KOPT-K1 (cell line): ENCODE measurements around the gene DOCK1.

Experiments
- H3K27ac ChIP-seq: fragments of 200-600 bp; sonication (generic); 2 replicates; pipeline ENCODE4 v1.5.1; 2016; ENCODE audit warnings: antibody characterized with exemption, mild to moderate bottlenecking, low read depth, low read length; ENCODE audit not compliant: poor library complexity, severe bottlenecking
- H3K36me3 ChIP-seq: fragments of 200-600 bp; sonication (generic); 2 replicates; pipeline ENCODE4 v1.5.1; 2017; ENCODE audit warnings: antibody characterized with exemption, mild to moderate bottlenecking, low read length, moderate library complexity; ENCODE audit not compliant: insufficient read depth
- H3K9me3 ChIP-seq: fragments of 200-600 bp; sonication (generic); 2 replicates; pipeline ENCODE4 v1.5.1; 2017; ENCODE audit warnings: antibody characterized with exemption, low read length, mild to moderate bottlenecking; ENCODE audit not compliant: insufficient read depth, poor library complexity, severe bottlenecking

DOCK1 gene

DNA sequence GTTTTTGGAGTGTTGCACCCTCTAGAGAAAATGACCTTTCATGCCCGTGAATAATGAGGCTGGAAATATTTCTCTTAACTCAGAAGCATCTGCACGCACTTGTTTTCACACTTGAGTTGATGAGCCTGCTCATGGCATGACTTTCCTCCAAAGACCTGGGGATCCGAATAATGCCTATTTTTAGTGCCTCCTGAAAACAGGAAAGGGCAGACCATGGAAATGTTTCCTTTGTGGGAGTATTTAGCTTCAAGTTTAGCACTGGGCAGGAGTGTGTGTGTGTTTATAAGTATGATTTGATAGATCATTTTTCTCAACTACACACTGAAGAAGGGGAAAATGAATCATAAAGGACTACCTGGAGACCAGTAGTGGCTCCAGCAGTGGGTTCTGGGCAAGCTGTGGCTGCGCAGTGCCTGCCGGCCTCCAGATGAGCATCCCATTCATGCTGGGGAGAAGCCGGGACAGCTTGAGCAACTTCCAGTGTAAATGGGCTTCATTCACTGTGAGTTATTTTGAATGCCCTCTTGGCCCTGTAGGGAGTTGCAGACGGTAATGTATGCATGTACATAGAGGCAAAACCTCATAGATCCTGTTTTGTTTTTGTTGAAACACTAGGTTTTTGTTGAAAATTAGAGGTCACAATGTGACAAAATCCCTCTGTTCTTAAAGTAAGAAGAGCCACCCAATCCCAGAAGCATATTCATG, 408.9 kb downstream of the DOCK1 start:
- Histone ChIP-seq H3K36me3 (no peaks in the 10 kb centered on the region), H3K27ac (no peak overlapping the region), H3K9me3 (no peaks in the 10 kb centered on the region)

DNA sequence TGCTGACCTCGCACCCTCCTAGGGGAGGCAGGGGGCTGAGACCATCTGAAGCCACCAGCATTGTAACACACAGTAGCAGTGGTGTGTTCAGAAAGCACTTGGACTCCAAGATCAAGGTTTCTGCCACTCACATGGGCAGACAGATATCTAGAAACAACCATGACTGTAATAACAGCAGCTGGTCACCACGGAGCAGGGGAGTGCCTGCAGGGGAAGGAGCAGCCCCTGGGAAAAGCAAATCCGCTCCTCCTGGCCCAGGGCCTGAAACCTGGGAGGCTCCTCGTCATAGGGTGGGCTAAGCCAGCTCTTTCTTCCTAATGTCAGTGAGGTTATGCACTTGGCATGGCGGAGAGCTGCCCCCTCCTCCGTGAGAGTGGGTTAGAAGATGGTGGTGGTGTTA, 409.6 kb downstream of the DOCK1 start:
- Histone ChIP-seq H3K27ac (no peak overlapping the region), H3K9me3 (no peaks in the 10 kb centered on the region), H3K36me3 (no peaks in the 10 kb centered on the region)

DNA sequence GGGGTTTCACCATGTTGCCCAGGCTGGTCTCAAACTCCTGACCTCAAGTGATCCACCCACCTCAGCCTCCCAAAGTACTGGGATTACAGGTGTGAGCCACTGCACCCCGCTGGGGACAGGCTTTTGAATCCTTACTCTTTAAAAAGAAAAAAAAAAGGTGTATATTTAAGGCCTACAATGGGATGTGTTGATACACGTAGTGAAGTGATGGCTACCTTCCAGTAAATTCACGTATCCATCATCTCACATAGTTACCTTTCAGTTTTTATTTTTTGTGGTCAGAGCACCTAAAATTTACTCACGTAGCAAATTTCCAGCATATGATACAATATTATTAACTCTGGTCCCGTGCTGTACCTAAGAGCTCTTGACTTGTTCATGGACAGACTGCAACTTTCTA, 410.7 kb downstream of the DOCK1 start:
- Histone ChIP-seq H3K27ac (no peak overlapping the region), H3K9me3 (no peaks in the 10 kb centered on the region), H3K36me3 (no peaks in the 10 kb centered on the region)

DNA sequence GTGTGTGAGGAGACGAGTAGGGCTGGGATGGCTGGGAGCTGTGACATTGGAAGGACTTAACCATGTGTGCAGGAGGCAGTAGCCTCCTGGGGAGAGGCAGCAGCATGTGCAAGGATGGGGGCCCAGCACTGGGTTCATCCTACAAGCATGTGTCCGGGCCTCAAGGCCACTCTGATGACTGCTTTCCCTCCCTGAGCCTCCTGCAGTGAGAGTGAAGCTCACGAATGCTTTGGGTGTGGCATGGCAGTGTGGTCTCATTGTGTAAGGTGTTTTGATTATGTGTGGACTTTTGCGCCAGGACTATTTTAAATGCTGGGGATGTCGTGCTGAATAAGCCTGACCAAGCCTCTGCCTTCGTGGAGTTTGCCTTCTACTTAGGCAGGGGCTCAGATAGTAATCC, 413.2 kb downstream of the DOCK1 start:
- H3K36me3 ChIP-seq, result no peaks in the 10 kb centered on the region
- H3K9me3 ChIP-seq, result no peaks in the 10 kb centered on the region
- H3K27ac ChIP-seq, result no peak overlapping the region

DNA sequence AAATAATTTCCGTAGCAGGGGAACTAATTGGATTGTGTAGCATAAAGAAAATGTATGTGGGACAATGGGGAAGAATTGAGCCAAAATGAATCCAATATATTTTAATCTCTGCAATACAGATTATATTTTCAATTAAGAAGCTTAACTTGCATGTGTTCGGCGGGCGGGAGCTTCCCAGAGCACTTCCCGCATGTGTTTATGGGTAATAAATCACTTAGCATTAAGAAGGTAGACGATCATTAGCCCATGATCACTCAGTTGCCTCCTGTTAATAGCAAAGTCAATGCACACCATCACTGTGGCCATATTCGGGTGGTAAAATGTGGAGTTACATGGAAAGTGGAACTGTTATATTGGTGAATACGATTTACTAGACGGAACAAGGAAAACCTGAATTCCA, 414.0 kb downstream of the DOCK1 start:
- no peak overlapping the region for H3K27ac ChIP-seq

DNA sequence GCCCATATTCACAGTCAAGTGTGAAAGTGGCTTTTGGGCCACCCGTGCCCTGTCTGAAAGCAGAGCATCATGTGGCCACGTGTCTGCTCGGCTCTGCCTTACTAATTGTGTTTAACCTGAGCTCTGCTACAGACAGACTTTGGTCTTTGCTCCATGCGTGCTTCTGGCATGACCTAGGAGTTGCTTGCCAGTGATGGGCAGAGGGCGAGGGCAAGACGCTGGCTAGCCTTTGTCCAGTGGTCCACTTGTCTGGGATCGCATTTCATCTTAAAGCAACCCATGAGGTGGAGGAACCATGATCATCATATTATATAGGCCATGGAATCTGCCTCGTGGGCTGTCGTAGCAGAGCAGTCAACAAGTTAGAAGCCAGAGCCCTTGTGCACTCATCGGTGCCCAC, 414.5 kb downstream of the DOCK1 start:
- H3K36me3 ChIP-seq, result no peaks in the 10 kb centered on the region
- no peaks in the 10 kb centered on the region for H3K9me3 ChIP-seq
- no peak overlapping the region for H3K27ac ChIP-seq

More for the DNA sequence above, 414.0 kb downstream of the DOCK1 start:
- Histone ChIP-seq H3K36me3 (no peaks in the 10 kb centered on the region), H3K9me3 (no peaks in the 10 kb centered on the region)

DNA sequence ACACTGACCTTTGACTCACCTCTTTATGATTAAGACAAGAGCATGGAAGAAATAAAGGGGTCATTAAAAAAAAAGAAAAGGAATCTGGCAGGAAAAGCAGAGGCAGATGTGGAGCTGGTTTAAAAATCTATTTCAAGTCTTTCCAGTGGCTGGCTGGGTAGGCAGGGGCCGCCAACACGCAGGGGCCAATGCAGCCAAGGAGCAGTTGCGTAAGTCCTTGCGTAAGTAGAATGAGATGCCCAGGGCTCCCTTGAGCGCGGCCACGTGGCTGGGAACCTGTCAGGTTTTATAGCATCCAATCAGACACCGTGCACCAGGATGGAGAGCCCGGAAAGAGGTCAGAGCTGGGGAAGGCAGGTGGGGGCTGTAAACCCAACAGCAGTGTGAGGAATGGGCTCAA, 414.9 kb downstream of the DOCK1 start:
- no peaks in the 10 kb centered on the region for H3K36me3 ChIP-seq
- H3K27ac ChIP-seq, result no peak overlapping the region
- no peaks in the 10 kb centered on the region for H3K9me3 ChIP-seq

DNA sequence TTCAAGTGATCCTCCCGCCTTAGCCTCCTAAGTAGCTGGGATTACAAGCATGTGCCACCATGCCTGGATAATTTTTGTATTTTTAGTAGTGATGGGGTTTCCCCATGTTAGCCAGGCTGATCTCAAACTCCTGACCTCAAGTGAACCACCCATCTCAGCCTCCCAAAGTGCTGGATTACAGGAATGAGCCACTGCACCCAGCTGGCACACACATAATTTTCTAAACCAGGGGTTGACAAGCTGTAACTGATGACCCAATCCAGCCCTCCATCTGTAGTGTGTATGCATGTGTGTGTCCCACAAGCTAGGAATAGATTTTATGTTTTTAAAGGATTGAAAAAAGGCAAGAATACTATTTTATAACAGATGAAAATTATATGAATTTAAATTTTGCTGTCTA, 417.1 kb downstream of the DOCK1 start:
- H3K9me3 ChIP-seq, result no peaks in the 10 kb centered on the region
- no peak overlapping the region for H3K27ac ChIP-seq
- no peaks in the 10 kb centered on the region for H3K36me3 ChIP-seq

DNA sequence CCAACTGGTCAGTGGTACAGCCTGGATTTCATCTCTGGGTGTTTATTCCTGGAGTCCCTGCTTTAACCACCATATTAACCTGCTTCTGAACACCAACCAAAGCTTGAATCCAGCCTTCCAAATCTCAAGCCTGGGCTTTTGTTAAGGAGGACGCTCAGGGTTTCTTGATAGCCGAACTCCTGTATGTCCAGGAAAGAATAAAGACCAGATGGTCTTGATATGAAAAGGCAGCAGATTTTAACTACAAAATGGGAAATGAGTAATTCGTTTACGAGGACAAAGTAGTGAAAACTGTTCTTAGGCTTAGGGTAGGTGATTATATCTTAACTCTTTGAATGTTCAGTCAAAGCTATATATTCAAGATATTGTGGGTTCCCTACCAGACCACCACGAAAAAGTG, 420.3 kb downstream of the DOCK1 start:
- Histone ChIP-seq H3K36me3 (no peaks in the 10 kb centered on the region), H3K27ac (no peak overlapping the region), H3K9me3 (no peaks in the 10 kb centered on the region)

DNA sequence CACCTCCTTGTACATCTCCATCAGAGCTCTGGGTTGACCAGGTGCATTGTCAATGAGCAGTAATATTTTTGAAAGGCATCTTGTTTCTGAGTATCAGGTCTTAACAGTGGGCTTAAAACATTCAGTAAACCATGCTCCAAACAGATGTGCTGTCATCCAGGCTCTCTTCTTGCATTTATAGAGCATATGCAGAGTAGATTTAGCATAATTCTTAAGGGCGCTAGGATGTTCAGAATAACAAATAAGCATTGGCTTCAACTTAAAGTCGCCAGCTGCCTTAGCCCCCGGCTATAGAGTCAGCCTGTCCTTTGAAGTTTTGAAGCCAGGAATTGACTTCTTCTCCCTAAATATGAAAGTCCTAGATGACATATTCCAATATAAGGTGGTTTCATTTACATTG, 421.7 kb downstream of the DOCK1 start:
- no peaks in the 10 kb centered on the region for H3K9me3 ChIP-seq

DNA sequence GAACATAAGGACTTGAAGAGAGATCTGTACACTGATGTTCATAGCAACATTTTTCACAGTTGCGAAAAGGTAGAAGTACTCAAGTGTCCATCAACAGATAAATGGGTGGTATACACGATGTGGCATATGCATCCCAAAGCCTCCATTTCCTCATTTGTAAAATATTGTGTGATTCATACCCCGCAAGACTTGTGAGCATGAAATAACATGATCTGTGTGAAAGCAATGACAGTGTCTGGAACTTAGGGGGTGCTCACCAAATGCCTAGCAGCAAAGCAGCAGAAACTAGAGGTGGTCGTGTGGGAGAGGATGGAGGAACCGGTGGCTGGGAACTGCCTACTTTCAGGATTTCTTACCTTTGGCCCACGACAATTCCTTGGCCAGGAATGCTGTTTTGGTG, 426.5 kb downstream of the DOCK1 start:
- H3K36me3 ChIP-seq, result no peaks in the 10 kb centered on the region
- H3K9me3 ChIP-seq, result no peaks in the 10 kb centered on the region
- no peak overlapping the region for H3K27ac ChIP-seq

More for the DNA sequence above, 421.7 kb downstream of the DOCK1 start:
- Histone ChIP-seq H3K36me3 (no peaks in the 10 kb centered on the region), H3K27ac (no peak overlapping the region)

DNA sequence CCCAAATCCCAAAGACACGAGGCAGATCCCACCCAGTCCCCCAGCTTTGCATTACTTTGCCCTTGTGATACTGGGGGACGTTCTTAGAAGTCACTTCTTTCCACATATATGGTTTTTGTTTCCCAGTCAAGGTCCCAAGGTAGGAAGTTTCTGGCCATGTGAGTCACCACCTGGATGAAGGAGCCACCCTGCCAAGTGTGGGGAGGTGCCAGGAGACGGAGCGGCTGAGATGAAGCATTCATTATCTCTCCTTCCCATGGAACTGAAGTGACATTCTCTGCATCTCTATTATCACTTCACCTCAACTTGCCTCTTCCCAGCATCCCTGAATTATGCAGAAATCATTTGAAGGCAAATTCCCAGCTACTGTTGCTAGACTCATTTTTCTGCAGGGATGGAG, 427.4 kb downstream of the DOCK1 start:
- Histone ChIP-seq H3K36me3 (no peaks in the 10 kb centered on the region), H3K9me3 (no peaks in the 10 kb centered on the region), H3K27ac (no peak overlapping the region)

DNA sequence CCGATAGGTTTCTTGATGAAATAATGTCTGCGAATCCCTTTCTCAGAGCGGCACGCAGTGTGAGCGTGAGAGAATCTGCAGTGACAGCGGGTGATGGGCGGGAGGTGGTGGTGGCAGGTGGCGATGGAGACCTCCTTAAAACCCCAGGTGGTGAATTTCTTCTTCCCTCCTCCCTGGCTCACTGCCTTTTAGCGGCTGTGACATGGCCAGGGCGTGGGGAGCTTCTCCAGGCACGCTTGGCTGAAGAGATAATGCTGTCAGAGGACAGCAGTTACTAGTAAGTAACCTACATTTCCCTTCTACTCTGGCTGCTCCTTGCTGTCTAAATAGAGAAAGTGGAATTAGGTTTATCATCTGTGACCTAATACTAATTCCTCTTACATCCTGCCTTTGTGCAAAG, 432.6 kb downstream of the DOCK1 start:
- H3K27ac ChIP-seq, result no peak overlapping the region
- H3K36me3 ChIP-seq, result no peaks in the 10 kb centered on the region
- no peaks in the 10 kb centered on the region for H3K9me3 ChIP-seq

DNA sequence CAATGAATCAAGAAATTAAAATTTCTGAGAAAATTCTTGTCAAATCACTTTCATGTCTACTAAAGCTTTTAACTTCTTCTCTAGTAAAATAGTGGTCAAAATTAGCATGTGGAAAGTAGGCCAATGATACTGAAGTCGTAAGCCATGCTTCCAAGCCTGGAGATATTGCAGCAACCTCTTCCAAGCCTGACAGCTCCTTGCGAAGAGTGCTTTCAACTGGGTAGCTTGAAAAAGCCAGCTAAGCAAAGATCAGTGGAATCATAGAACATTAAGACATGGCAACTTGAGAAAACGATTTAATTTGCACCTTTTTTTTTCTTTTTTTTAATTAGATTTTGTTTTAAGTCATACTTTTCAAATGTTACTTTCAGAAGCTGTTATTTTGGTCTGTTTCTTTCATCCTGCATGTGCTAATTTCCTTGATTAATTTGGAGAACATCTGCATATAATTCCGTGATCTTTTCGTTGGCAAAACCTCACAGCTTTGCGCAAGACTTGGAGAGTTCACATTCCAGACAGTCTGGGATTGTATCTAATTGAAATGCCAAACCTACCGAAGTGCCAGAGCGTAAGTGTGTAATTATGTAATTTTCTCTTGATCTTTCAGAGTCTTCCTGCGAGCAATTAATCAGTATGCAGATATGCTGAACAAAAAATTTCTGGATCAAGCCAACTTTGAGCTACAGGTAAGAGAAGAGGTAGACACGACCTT, 433.3 kb downstream of the DOCK1 start:
- no peak overlapping the region for H3K27ac ChIP-seq
- no peaks in the 10 kb centered on the region for H3K9me3 ChIP-seq
- no peaks in the 10 kb centered on the region for H3K36me3 ChIP-seq

DNA sequence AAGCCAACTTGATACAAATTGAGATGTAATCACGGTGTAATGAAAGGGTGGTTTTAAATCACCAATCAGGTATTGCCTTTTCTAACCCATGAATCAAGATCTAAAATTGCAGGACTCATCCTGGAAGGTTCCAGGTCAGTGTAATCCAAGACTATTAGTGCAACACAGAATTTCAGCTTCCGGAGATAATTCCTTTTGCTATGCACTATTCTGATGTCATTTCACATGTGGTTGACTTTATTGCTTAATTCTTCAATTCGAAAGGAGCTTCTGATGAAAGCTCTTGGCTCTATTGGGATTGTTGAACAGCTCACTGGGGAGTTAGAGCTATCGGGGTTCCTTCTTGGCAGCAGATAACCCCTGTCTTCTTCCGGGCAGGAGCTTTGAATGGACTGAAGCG, 438.6 kb downstream of the DOCK1 start:
- Histone ChIP-seq H3K9me3 (no peaks in the 10 kb centered on the region), H3K36me3 (no peaks in the 10 kb centered on the region), H3K27ac (no peak overlapping the region)

DNA sequence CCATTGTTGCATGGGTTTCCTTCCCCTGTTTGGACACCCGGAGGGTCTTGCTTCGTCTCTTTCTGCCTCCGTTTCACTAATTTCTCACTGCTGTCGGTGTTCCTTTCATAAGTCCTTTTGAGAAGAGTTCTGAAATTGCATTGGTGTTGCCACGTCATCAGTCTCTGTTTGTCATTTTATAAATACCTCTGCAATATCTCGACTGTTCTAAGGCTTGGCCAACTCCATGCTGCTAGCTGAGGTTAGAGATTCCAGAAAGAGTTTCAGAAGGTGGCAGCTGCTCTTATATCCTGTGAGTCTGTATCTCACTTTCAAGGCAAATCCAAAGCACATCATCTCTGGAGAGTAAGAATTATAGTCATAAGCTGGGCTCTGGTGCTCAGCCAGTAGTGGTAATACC, 439.1 kb downstream of the DOCK1 start:
- H3K9me3 ChIP-seq, result no peaks in the 10 kb centered on the region
- no peak overlapping the region for H3K27ac ChIP-seq
- no peaks in the 10 kb centered on the region for H3K36me3 ChIP-seq
